NCI-H1694 (cell line): Measurements from ENCODE around the gene SOX9.

Source experiments
- DNase-seq: peaks from one replicate; lab custom pipeline; 2025; lab: John Stamatoyannopoulos, UW

SOX9 gene

DNA sequence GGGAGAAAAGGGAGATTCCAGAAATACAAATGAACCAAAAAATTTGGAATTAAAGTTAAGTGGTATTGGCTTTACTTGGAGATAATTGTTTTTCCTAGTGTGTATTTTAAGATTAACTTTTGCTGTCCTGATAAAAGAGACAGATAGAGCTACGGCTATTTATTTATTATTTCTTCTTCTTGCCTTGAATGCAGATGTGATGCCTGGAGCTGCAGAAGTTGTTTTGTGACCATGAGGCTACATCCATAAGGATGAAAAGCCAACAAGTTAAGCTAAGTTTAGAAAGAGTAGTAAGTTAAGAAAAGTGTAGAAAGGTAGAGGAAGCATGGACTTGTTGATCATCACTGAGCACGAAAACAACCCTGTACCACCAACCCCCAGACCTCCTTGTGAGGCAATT, 41.7 kb downstream of the SOX9 start:
- DNase-seq: no peak

DNA sequence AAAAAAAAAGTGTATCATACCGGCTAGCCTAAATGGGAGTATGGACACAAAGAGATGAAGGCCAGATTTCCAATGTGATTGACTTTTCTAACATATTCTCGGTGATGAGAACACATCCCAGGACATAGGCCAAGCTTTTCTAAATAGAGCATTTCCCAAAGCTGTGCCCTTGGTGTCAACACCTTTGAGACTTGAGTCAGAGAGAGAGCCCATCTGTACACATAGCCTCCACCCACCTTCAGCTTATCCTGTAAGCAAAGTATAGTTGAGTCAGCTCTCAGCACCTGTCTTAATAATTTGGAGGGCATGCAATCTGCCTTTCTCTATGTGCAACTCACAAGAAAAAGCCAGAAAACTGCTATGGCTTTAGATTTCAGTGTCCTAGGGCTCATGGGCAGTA, 42.7 kb downstream of the SOX9 start:
- DNase-seq: no peak

- DNase-seq: no peak
These were observed 43.4 kb downstream of the SOX9 start for GRCh38 chr17:72164158-72164739.

- DNase-seq: no peak
These were observed 44.5 kb downstream of the SOX9 start for GRCh38 chr17:72165192-72165866.

DNA sequence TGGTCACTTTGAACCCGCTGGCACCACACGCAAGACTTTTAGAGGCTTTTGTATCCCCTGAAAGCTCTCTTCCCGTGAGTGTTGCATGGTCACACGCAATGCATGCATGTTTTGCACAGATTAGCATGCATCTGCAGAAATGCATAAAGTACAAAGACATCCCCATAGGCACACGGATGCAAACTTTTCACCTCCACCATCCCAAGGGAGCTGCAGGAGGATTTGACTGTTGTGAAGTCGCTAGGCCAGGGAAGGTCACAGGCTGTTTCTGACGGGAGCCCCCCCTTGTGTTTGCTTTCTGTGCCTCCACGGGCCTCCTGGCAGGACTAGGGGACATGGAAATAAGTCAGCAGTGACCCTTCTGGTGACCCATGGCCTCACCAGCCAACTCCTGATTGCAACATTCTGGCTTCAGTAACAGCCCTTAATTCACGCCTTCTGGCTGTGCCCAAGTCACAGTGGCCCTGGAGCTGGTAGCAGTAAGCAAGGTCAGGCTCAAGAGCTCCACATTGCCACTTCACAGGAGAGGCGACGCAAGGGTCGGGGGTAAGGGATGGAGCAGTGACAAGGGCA, 45.1 kb downstream of the SOX9 start:
- no peak for DNase-seq

GRCh38 chr17:72167593-72167992, 46.8 kb downstream of the SOX9 start:
- no peak for DNase-seq

- DNase-seq: no peak
These were observed 49.0 kb downstream of the SOX9 start for GRCh38 chr17:72169823-72170222.

GRCh38 chr17:72171703-72172667, 51.2 kb downstream of the SOX9 start:
- peak; percentile 43 for DNase-seq

DNA sequence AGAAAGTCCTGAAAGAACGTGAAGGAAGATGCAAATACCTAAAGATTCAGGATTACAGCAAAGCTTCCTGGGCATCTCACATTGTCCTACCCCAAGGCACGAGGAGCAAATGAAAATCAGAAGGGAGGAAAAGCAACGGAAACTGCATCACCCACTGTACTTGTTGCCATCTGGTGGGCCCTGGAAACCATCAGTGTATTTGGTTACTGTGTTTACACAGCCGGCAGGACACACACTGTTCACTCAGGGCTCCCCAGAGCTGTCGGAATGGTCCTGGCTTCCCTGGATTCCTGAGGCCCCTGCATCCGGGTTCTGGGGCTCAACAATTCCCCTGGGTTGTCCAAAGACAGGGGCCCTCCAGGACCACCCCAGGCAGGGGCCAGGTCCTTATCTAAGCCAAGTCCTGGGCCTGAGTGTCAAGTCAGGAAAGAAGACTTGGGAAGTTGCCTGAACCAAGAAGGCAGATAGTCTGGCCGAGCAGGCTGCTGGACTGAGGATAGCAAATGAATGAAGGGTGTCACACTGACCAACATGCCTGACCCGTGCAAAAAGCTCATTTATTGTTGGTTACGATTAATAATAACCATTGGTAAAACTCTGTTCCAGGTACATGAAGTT, 52.8 kb downstream of the SOX9 start:
- DNase-seq: peak; percentile 91

- no peak for DNase-seq
These were observed 54.4 kb downstream of the SOX9 start for GRCh38 chr17:72175263-72175662.
